Raji (cell line): ENCODE measurements around the gene AGPS.

ENCODE experiments used
- POLR2A ChIP-seq: IDR thresholded peaks from 2 replicates; pipeline ENCODE4 v1.6.1; 2011; ENCODE audit warnings: low read depth, low read length, control low read depth; ENCODE audit not compliant: insufficient read depth

AGPS gene

GRCh38 chr2:177550264-177551200, 158.0 kb downstream of the AGPS start:
- no peak for TF ChIP-seq POLR2A

- no peak for TF ChIP-seq POLR2A
These were observed 159.4 kb downstream of the AGPS start for GRCh38 chr2:177551989-177552421.

- peak; percentile 56; the same call in 1 of the 2 replicates for TF ChIP-seq POLR2A
These were observed 160.0 kb downstream of the AGPS start for GRCh38 chr2:177552422-177553175.

- no peak for TF ChIP-seq POLR2A
These were observed 160.8 kb downstream of the AGPS start for GRCh38 chr2:177553176-177553884.

GRCh38 chr2:177554365-177554764, 161.8 kb downstream of the AGPS start:
- no peak for TF ChIP-seq POLR2A

GRCh38 chr2:177556153-177556552, 163.6 kb downstream of the AGPS start:
- no peak for TF ChIP-seq POLR2A

- no peak for TF ChIP-seq POLR2A
These were observed 165.2 kb downstream of the AGPS start for GRCh38 chr2:177557794-177558193.

GRCh38 chr2:177559638-177560037, 167.1 kb downstream of the AGPS start:
- no peak for TF ChIP-seq POLR2A

- no peak for TF ChIP-seq POLR2A
These were observed 175.8 kb downstream of the AGPS start for GRCh38 chr2:177568390-177568789.

GRCh38 chr2:177568893-177569292, 176.3 kb downstream of the AGPS start:
- TF ChIP-seq POLR2A: no peak

GRCh38 chr2:177572236-177572671, 179.7 kb downstream of the AGPS start:
- TF ChIP-seq POLR2A: no peak

GRCh38 chr2:177573120-177573519, 180.5 kb downstream of the AGPS start:
- no peak for TF ChIP-seq POLR2A

GRCh38 chr2:177574356-177574755, 181.8 kb downstream of the AGPS start:
- TF ChIP-seq POLR2A: no peak

- no peak for TF ChIP-seq POLR2A
These were observed 182.8 kb downstream of the AGPS start for GRCh38 chr2:177575358-177575757.

- TF ChIP-seq POLR2A: no peak
These were observed 184.5 kb downstream of the AGPS start for GRCh38 chr2:177577075-177577474.

GRCh38 chr2:177578454-177578853, 185.9 kb downstream of the AGPS start:
- TF ChIP-seq POLR2A: no peak

GRCh38 chr2:177579486-177580036, 187.0 kb downstream of the AGPS start:
- TF ChIP-seq POLR2A: no peak
